Colonic mucosa (tissue), 4 donors: ENCODE measurements around the gene GAL3ST3. TPM values are rescaled to one million over a fixed set of nuclear protein-coding genes. Genes with fewer than 3 reads are reported as not detected.
"Not testable (repeated sequence)": the region's sequence is repeated elsewhere in the genome, so short reads cannot be mapped to it uniquely, and the experiment has no call there.

ENCODE experiments used
- DNase-seq: peaks from one replicate; pipeline ENCODE4 v3.0.0-alpha.2; 2020
- H3K27ac ChIP-seq: fragments of 200-600 bp; one replicate; pipeline ENCODE4 v1.8.0; 2021
- H3K27me3 ChIP-seq: fragments of 200-600 bp; one replicate; pipeline ENCODE4 v1.8.0; 2021
- H3K36me3 ChIP-seq: fragments of 200-600 bp; one replicate; pipeline ENCODE4 v1.8.0; 2021
- H3K4me1 ChIP-seq: fragments of 200-600 bp; one replicate; pipeline ENCODE4 v1.8.0; 2021; ENCODE audit warnings: mild to moderate bottlenecking
- H3K4me3 ChIP-seq: fragments of 200-600 bp; one replicate; pipeline ENCODE4 v1.8.0; 2021
- H3K9ac ChIP-seq, 2 donors: one replicate each; pipeline ENCODE4 v1.7.0; 2013; ENCODE audit warnings: control low read depth in 2 of 2, low read depth in 2 of 2, low read length in 2 of 2
- H3K9me3 ChIP-seq: fragments of 200-600 bp; one replicate; pipeline ENCODE4 v1.8.0; 2021
- CTCF ChIP-seq: fragments of 200-600 bp; IDR thresholded peaks from one replicate; pipeline ENCODE4 v1.8.0; 2022; ENCODE audit warnings: antibody characterized with exemption, mild to moderate bottlenecking
- intact Hi-C: fragments of 100-400 bp; cut with DNase I; formaldehyde crosslinking; loops from one replicate; pipeline ENCODE4 v1.14.1; 2022
- total RNA-seq, 2 donors: library from RNA; stranded (reverse); fragmentation: NEBNext Ultra II Directional in 1 of 2; extraction: Animal tissue kit (Norgen Biotek cat#: 25700) in 1 of 2; gene quantifications; one replicate each; pipeline ENCODE4 v1.2.1, GENCODE V29; 2021
- donor health status: healthy.
- donor health status: DM: no; HTN: no; CAD: no.
- donor health status: DM: no; HTN: no; CAD: no.

Gene GAL3ST3
- total RNA-seq, 2 donors from 2014 or later: not detected

GRCh38 chr11:66026017-66026529 lies 22.9 kb downstream of the GAL3ST3 start, which contains the start of gene CATSPER1:
Gene CATSPER1 (minus strand): TSS chr11:66026479. CDS start chr11:66026379, 100 bp downstream.
- no peaks in the 10 kb centered on the region for H3K36me3 ChIP-seq
- no peaks in the 10 kb centered on the region for H3K4me1 ChIP-seq
- no peak within 1 kb of the TSS for H3K4me3 ChIP-seq
- H3K9ac ChIP-seq: no peak within 1 kb of the TSS
- H3K9me3 ChIP-seq: no peaks in the 10 kb centered on the region
- DNase-seq: no peak
- intact Hi-C loops: no loop called here
- no peak within 1 kb of the TSS for H3K27ac ChIP-seq
- no peaks in the 10 kb centered on the region for H3K27me3 ChIP-seq
- no peak for TF ChIP-seq CTCF

- H3K9me3 ChIP-seq, H3K4me1 ChIP-seq, DNase-seq, H3K36me3 ChIP-seq, H3K9ac ChIP-seq, H3K27me3 ChIP-seq, H3K4me3 ChIP-seq, intact Hi-C loops, H3K27ac ChIP-seq: not testable (repeated sequence)
Measured at GRCh38 chr11:66023186-66023440, 25.8 kb downstream of the GAL3ST3 start.

GRCh38 chr11:66022401-66023185 lies 26.4 kb downstream of the GAL3ST3 start:
- H3K9ac ChIP-seq: peak overlapping the region in 1 of 2 donors; percentile 14
- H3K4me3 ChIP-seq: no peak overlapping the region

GRCh38 chr11:66020618-66021357 lies 28.2 kb downstream of the GAL3ST3 start:
- no peaks in the 10 kb centered on the region for H3K9me3 ChIP-seq
- no peak overlapping the region for H3K27ac ChIP-seq
- no peak overlapping the region for H3K4me3 ChIP-seq
- no peak for TF ChIP-seq CTCF
- H3K4me1 ChIP-seq: no peaks in the 10 kb centered on the region
- no peak for DNase-seq
- intact Hi-C loops: no loop called here
- no peaks in the 10 kb centered on the region for H3K27me3 ChIP-seq
- H3K9ac ChIP-seq: no peak overlapping the region
- H3K36me3 ChIP-seq: no peaks in the 10 kb centered on the region

More at GRCh38 chr11:66022401-66023185, 26.4 kb downstream of the GAL3ST3 start:
- DNase-seq: peak; percentile 73
- no peaks in the 10 kb centered on the region for H3K4me1 ChIP-seq
- no peaks in the 10 kb centered on the region for H3K36me3 ChIP-seq
- TF ChIP-seq CTCF: peak; percentile 96
- intact Hi-C loops: no loop called here
- H3K27me3 ChIP-seq: no peaks in the 10 kb centered on the region
- H3K9me3 ChIP-seq: no peaks in the 10 kb centered on the region
- H3K27ac ChIP-seq: no peak overlapping the region

- no peak for DNase-seq
- Histone ChIP-seq H3K4me1 (no peaks in the 10 kb centered on the region), H3K27ac (no peak overlapping the region), H3K36me3 (no peaks in the 10 kb centered on the region), H3K9ac (no peak overlapping the region), H3K9me3 (no peaks in the 10 kb centered on the region), H3K27me3 (no peaks in the 10 kb centered on the region), H3K4me3 (no peak overlapping the region)
- TF ChIP-seq CTCF: no peak
- intact Hi-C loops: no loop called here
Measured at GRCh38 chr11:66020212-66020611, 28.7 kb downstream of the GAL3ST3 start.

- TF ChIP-seq CTCF: no peak
- H3K4me1 ChIP-seq: no peaks in the 10 kb centered on the region
- H3K9ac ChIP-seq: no peak overlapping the region
- H3K27me3 ChIP-seq: peaks cover 7% of the 10 kb centered on the region
- intact Hi-C loops: no loop called here
- no peaks in the 10 kb centered on the region for H3K36me3 ChIP-seq
- no peak for DNase-seq
- H3K9me3 ChIP-seq: no peaks in the 10 kb centered on the region
- H3K4me3 ChIP-seq: no peak overlapping the region
- H3K27ac ChIP-seq: no peak overlapping the region
Measured at GRCh38 chr11:66017321-66017720, 31.6 kb downstream of the GAL3ST3 start.
